ENCODE measurements around the gene OR7C2. TPM values are rescaled to one million over a fixed set of nuclear protein-coding genes. Genes with fewer than 3 reads are reported as not detected.

Gene OR7C2
- total RNA-seq, 1 donor from 2014 or later = not detected

- no peak for DNase-seq (ENCODE audit: low spot score)
Measured at GRCh38 chr19:14979476-14980255, 38.4 kb downstream of the OR7C2 start, which contains the start of gene SLC1A6. Gene SLC1A6 (minus strand): TSS chr19:14979864. CDS start chr19:14972910, 6,954 bp downstream.

- DNase-seq (ENCODE audit: low spot score) = no peak
Measured at GRCh38 chr19:14985133-14985532, 43.8 kb downstream of the OR7C2 start.

Other genes starting within 250 kb of the OR7C2 start
- 5.1 TPM for gene ADGRE2, start 162.9 kb upstream of the OR7C2 start, total RNA-seq
- not detected for gene OR7A5, start 106.3 kb upstream of the OR7C2 start, total RNA-seq
- 0.14 TPM for gene OR7C1, start 106.3 kb upstream of the OR7C2 start, total RNA-seq
- gene OR7A10, start 92.6 kb upstream of the OR7C2 start, total RNA-seq = not detected
- not detected for gene OR7A17, start 55.4 kb upstream of the OR7C2 start, total RNA-seq
- not detected for gene SLC1A6, start 38.4 kb downstream of the OR7C2 start, total RNA-seq
- gene CASP14, start 108.0 kb downstream of the OR7C2 start, total RNA-seq = not detected
- not detected for gene OR1I1, start 140.7 kb downstream of the OR7C2 start, total RNA-seq
- gene SYDE1, start 165.9 kb downstream of the OR7C2 start, total RNA-seq = 23.4 TPM